Measurements from ENCODE around the gene PPP2R3C. TPM values are rescaled to one million over a fixed set of nuclear protein-coding genes. Genes with fewer than 3 reads are reported as not detected.

The PPP2R3C gene
- polyA plus RNA-seq, 1 donor from 2014 or later, result 91.4 TPM

- Histone ChIP-seq H3K79me2 (replicated peaks; ENCODE audit: insufficient read depth, low read length) (peaks cover 11% of the 10 kb centered on the region), H3K9me2 (ENCODE audit: insufficient read depth, low read length) (no peaks in the 10 kb centered on the region), H3K27me3 (ENCODE audit: insufficient read depth, low read depth, low read length) (no peaks in the 10 kb centered on the region), H2AFZ (ENCODE audit: low read depth, low read length) (no peak overlapping the region), H3K9me3 (ENCODE audit: low read length) (no peaks in the 10 kb centered on the region), H3F3A (ENCODE audit: insufficient read depth, low read length, poor library complexity, severe bottlenecking) (no peaks in the 10 kb centered on the region), H3K36me3 (ENCODE audit: insufficient read depth, low read length) (peaks cover 12% of the 10 kb centered on the region), H3K27ac (ENCODE audit: low read length) (no peak overlapping the region), H4K20me1 (ENCODE audit: insufficient read depth) (no peaks in the 10 kb centered on the region), H3K4me2 (ENCODE audit: low read length) (no peak overlapping the region), H3K4me3 (ENCODE audit: low read length) (no peak overlapping the region), H3K9ac (ENCODE audit: low read length) (no peak overlapping the region)
- TF ChIP-seq EP300 (conservative IDR thresholded peaks at IDR 0.05; ENCODE audit: poor library complexity, severe bottlenecking) (no peak), TAF1 (IDR thresholded peaks at IDR 0.05; ENCODE audit: low read depth) (no peak), MXI1 (conservative IDR thresholded peaks at IDR 0.05; ENCODE audit: poor library complexity, severe bottlenecking) (no peak), POLR2AphosphoS5 (IDR thresholded peaks at IDR 0.05) (no peak), SMC3 (conservative IDR thresholded peaks at IDR 0.05; ENCODE audit: poor library complexity) (no peak), EZH2 (IDR thresholded peaks at IDR 0.05; ENCODE audit: borderline replicate concordance, insufficient read depth, low read length, poor library complexity, severe bottlenecking) (no peak), CTCF (IDR thresholded peaks at IDR 0.05; ENCODE audit: poor library complexity, severe bottlenecking) (no peak), RAD21 (conservative IDR thresholded peaks at IDR 0.05) (no peak)
- TF ChIP-seq, protein P1, sequence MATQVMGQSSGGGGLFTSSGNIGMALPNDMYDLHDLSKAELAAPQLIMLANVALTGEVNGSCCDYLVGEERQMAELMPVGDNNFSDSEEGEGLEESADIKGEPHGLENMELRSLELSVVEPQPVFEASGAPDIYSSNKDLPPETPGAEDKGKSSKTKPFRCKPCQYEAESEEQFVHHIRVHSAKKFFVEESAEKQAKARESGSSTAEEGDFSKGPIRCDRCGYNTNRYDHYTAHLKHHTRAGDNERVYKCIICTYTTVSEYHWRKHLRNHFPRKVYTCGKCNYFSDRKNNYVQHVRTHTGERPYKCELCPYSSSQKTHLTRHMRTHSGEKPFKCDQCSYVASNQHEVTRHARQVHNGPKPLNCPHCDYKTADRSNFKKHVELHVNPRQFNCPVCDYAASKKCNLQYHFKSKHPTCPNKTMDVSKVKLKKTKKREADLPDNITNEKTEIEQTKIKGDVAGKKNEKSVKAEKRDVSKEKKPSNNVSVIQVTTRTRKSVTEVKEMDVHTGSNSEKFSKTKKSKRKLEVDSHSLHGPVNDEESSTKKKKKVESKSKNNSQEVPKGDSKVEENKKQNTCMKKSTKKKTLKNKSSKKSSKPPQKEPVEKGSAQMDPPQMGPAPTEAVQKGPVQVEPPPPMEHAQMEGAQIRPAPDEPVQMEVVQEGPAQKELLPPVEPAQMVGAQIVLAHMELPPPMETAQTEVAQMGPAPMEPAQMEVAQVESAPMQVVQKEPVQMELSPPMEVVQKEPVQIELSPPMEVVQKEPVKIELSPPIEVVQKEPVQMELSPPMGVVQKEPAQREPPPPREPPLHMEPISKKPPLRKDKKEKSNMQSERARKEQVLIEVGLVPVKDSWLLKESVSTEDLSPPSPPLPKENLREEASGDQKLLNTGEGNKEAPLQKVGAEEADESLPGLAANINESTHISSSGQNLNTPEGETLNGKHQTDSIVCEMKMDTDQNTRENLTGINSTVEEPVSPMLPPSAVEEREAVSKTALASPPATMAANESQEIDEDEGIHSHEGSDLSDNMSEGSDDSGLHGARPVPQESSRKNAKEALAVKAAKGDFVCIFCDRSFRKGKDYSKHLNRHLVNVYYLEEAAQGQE (IDR thresholded peaks at IDR 0.05; ENCODE audit: borderline replicate concordance), result no peak
Measured at GRCh38 chr14:35116242-35116641, 5.5 kb downstream of the PPP2R3C start.

DNA sequence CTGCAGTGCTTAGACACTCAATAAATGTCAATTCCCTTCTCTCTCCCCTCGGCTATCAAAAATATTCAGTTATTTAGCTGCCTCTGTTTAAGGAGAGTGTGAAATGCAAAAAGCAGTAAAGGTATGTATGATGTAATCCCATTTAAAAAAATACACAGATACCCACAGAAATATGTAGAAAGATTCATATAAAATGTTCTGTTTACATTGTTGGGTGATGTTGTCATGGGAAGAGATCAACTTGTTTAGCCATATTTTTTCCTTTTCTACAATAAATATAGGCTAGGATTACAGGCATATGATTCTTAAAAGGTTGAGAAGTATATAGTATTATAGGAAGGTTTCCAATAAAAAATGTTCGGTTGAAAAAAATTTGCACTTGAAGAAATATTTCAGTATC, 7.8 kb downstream of the PPP2R3C start:
- no peaks in the 10 kb centered on the region for H3K9me2 ChIP-seq (ENCODE audit: insufficient read depth, low read length)
- no peak overlapping the region for H3K27ac ChIP-seq (ENCODE audit: low read length)
- TF ChIP-seq EZH2 (IDR thresholded peaks at IDR 0.05; ENCODE audit: borderline replicate concordance, insufficient read depth, low read length, poor library complexity, severe bottlenecking) (no peak), EP300 (conservative IDR thresholded peaks at IDR 0.05; ENCODE audit: poor library complexity, severe bottlenecking) (no peak), POLR2AphosphoS5 (IDR thresholded peaks at IDR 0.05) (no peak), CTCF (IDR thresholded peaks at IDR 0.05; ENCODE audit: poor library complexity, severe bottlenecking) (no peak), MXI1 (conservative IDR thresholded peaks at IDR 0.05; ENCODE audit: poor library complexity, severe bottlenecking) (no peak)
- TF ChIP-seq, protein P1 (IDR thresholded peaks at IDR 0.05; ENCODE audit: borderline replicate concordance), result no peak
- H4K20me1 ChIP-seq (ENCODE audit: insufficient read depth), result no peaks in the 10 kb centered on the region
- H3K4me2 ChIP-seq (ENCODE audit: low read length), result no peak overlapping the region
- H2AFZ ChIP-seq (ENCODE audit: low read depth, low read length), result no peak overlapping the region
- peaks cover 20% of the 10 kb centered on the region for H3K36me3 ChIP-seq (ENCODE audit: insufficient read depth, low read length)
- no peaks in the 10 kb centered on the region for H3K27me3 ChIP-seq (ENCODE audit: insufficient read depth, low read depth, low read length)
- no peak overlapping the region for H3K4me3 ChIP-seq (ENCODE audit: low read length)
- no peak overlapping the region for H3K9ac ChIP-seq (ENCODE audit: low read length)
- no peaks in the 10 kb centered on the region for H3K9me3 ChIP-seq (ENCODE audit: low read length)
- peaks cover 3% of the 10 kb centered on the region for H3K79me2 ChIP-seq (replicated peaks; ENCODE audit: insufficient read depth, low read length)
- no peaks in the 10 kb centered on the region for H3F3A ChIP-seq (ENCODE audit: insufficient read depth, low read length, poor library complexity, severe bottlenecking)
